HEK293 (cell line): ENCODE data around the gene SYNGR1.

Experiments used
- CTCF ChIA-PET: fragments of 350-600 bp; formaldehyde crosslinking; extraction: SDS; loops from one replicate; lab custom pipeline; 2021; ENCODE audit warnings: antibody characterized with exemption; lab: Yijun Ruan, JAX
- POLR2A ChIA-PET: fragments of 300-600 bp; formaldehyde crosslinking; extraction: SDS; loops from one replicate; lab custom pipeline; 2020; ENCODE audit warnings: antibody characterized with exemption, inconsistent platforms; lab: Yijun Ruan, JAX
- H3K27ac ChIP-seq: fragments of 200-500 bp; sonication (Bioruptor generic); 2 replicates; pipeline ENCODE4 v1.5.1; 2014; ENCODE audit warnings: low read depth, low read length, control low read depth, inconsistent platforms; ENCODE audit errors: extremely low read depth
- H3K36me3 ChIP-seq, 2 experiments: fragments of 200-500 bp in 1 of 2; sonication (Bioruptor generic) in 1 of 2; 1 replicate in 1 of 2; 2 replicates in 1 of 2; pipeline ENCODE4 v1.5.1; 2014 to 2017; ENCODE audit warnings: inconsistent platforms in 2 of 2, low read length in 2 of 2; ENCODE audit not compliant: control insufficient read depth in 2 of 2, insufficient read depth in 1 of 2
- H3K4me1 ChIP-seq: fragments of 200-500 bp; sonication (Bioruptor generic); 2 replicates; pipeline ENCODE4 v1.5.1; 2014; ENCODE audit warnings: mild to moderate bottlenecking, low read length, inconsistent platforms; ENCODE audit not compliant: control insufficient read depth, insufficient read depth
- H3K4me3 ChIP-seq: 2 replicates; pipeline ENCODE4 v1.5.1; 2011; ENCODE audit warnings: low read depth, mild to moderate bottlenecking, control low read depth, low read length, moderate library complexity
- H3K9me3 ChIP-seq: fragments of 200-500 bp; sonication (Bioruptor generic); 2 replicates; pipeline ENCODE4 v1.5.1; 2014; ENCODE audit warnings: low read depth, low read length, inconsistent platforms; ENCODE audit not compliant: control insufficient read depth, insufficient read depth
- MEIS1 ChIP-seq: sonication (generic); formaldehyde crosslinking; IDR thresholded peaks from 2 replicates; pipeline ENCODE4 v1.8.1; 2022; ENCODE audit warnings: missing genetic modification reagents, mild to moderate bottlenecking, borderline replicate concordance
- PRDM1 ChIP-seq: fragments of 450-650 bp; formaldehyde crosslinking; IDR thresholded peaks from 2 replicates; pipeline ENCODE4; 2016; ENCODE audit warnings: missing biosample characterization, missing genetic modification characterization
- SALL2 ChIP-seq: fragments of 450-650 bp; formaldehyde crosslinking; IDR thresholded peaks from 2 replicates; pipeline ENCODE4 v1.5.0; 2017; ENCODE audit warnings: missing biosample characterization, mild to moderate bottlenecking, missing genetic modification characterization, borderline replicate concordance
- SP7 ChIP-seq: fragments of 450-650 bp; formaldehyde crosslinking; IDR thresholded peaks from 2 replicates; pipeline ENCODE4 v1.5.1; 2016; ENCODE audit warnings: missing biosample characterization, missing genetic modification characterization
- ZIC2 ChIP-seq: fragments of 450-650 bp; formaldehyde crosslinking; IDR thresholded peaks from 2 replicates; pipeline ENCODE4 v1.5.1; 2016; ENCODE audit warnings: missing biosample characterization, missing genetic modification characterization
- ZNF114 ChIP-seq: fragments of 450-650 bp; formaldehyde crosslinking; IDR thresholded peaks from 2 replicates; pipeline ENCODE4 v1.5.0; 2017; ENCODE audit warnings: missing biosample characterization, missing genetic modification characterization
- ZNF121 ChIP-seq: fragments of 450-650 bp; formaldehyde crosslinking; IDR thresholded peaks from 2 replicates; pipeline ENCODE4 v1.5.1; 2016; ENCODE audit warnings: missing biosample characterization, missing genetic modification characterization
- ZNF132 ChIP-seq: fragments of 450-650 bp; formaldehyde crosslinking; IDR thresholded peaks from 2 replicates; pipeline ENCODE4 v1.5.1; 2017; ENCODE audit warnings: missing biosample characterization, missing genetic modification characterization, borderline replicate concordance
- ZNF148 ChIP-seq: fragments of 450-650 bp; formaldehyde crosslinking; IDR thresholded peaks from 2 replicates; pipeline ENCODE4 v1.5.0; 2017; ENCODE audit warnings: missing biosample characterization, missing genetic modification characterization, borderline replicate concordance
- ZNF2 ChIP-seq: fragments of 450-650 bp; formaldehyde crosslinking; IDR thresholded peaks from 2 replicates; pipeline ENCODE4 v1.5.1; 2016; ENCODE audit warnings: missing biosample characterization, missing genetic modification characterization
- ZNF311 ChIP-seq: fragments of 450-650 bp; formaldehyde crosslinking; IDR thresholded peaks from 2 replicates; pipeline ENCODE4 v1.5.1; 2017; ENCODE audit warnings: missing biosample characterization, missing genetic modification characterization, borderline replicate concordance
- ZNF366 ChIP-seq: fragments of 450-650 bp; formaldehyde crosslinking; conservative IDR thresholded peaks from 2 replicates; pipeline ENCODE4 v1.5.1; 2016; ENCODE audit warnings: missing biosample characterization, missing genetic modification characterization
- ZNF473 ChIP-seq: fragments of 450-650 bp; formaldehyde crosslinking; IDR thresholded peaks from 2 replicates; pipeline ENCODE4 v1.5.1; 2017; ENCODE audit warnings: missing biosample characterization, missing genetic modification characterization
- ZNF561 ChIP-seq: fragments of 450-650 bp; IDR thresholded peaks from 2 replicates; pipeline ENCODE4 v1.5.1; 2018; ENCODE audit warnings: missing biosample characterization, missing genetic modification characterization, borderline replicate concordance
- ZNF580 ChIP-seq: fragments of 450-650 bp; formaldehyde crosslinking; IDR thresholded peaks from 2 replicates; pipeline ENCODE4 v1.5.1; 2016; ENCODE audit warnings: missing biosample characterization, missing genetic modification characterization
- ZNF621 ChIP-seq: fragments of 450-650 bp; formaldehyde crosslinking; IDR thresholded peaks from 2 replicates; pipeline ENCODE4 v1.5.1; 2017; ENCODE audit warnings: missing biosample characterization, missing genetic modification characterization
- ZNF785 ChIP-seq: fragments of 450-650 bp; formaldehyde crosslinking; IDR thresholded peaks from 2 replicates; pipeline ENCODE4 v1.5.1; 2016; ENCODE audit warnings: missing biosample characterization, missing genetic modification characterization
- ZSCAN16 ChIP-seq: fragments of 450-650 bp; formaldehyde crosslinking; IDR thresholded peaks from 2 replicates; pipeline ENCODE4 v1.5.1; 2016; ENCODE audit warnings: missing biosample characterization, missing genetic modification characterization
- ZSCAN5A ChIP-seq: fragments of 450-650 bp; formaldehyde crosslinking; IDR thresholded peaks from 2 replicates; pipeline ENCODE4 v1.5.1; 2016; ENCODE audit warnings: missing biosample characterization, missing genetic modification characterization
- TF ChIP-seq, protein P1 (sequence below): fragments of 450-650 bp; formaldehyde crosslinking; IDR thresholded peaks from 2 replicates; pipeline ENCODE4 v1.5.1; 2016; ENCODE audit warnings: missing biosample characterization, missing genetic modification characterization, low read depth
- TF ChIP-seq, protein P2 (sequence below): sonication (generic); formaldehyde crosslinking; IDR thresholded peaks from 2 replicates; pipeline ENCODE4 v1.8.1; 2022; ENCODE audit warnings: mild to moderate bottlenecking, moderate library complexity, missing genetic modification reagents
- TF ChIP-seq, protein P3 (sequence below): fragments of 450-650 bp; formaldehyde crosslinking; IDR thresholded peaks from 2 replicates; pipeline ENCODE4 v1.5.1; 2016; ENCODE audit warnings: missing biosample characterization, missing genetic modification characterization

SYNGR1 gene

GRCh38 chr22:39325392-39325932 is 24.3 kb upstream of the SYNGR1 start:
- no peaks in the 10 kb centered on the region for H3K36me3 ChIP-seq
- no peak overlapping the region for H3K27ac ChIP-seq
- H3K9me3 ChIP-seq = no peaks in the 10 kb centered on the region
- H3K4me1 ChIP-seq = no peaks in the 10 kb centered on the region
- TF ChIP-seq ZNF785 (tag by site-specific recombination) (0 out of 2 replicates have a peak, but pooled peaks have one; percentile 23), MEIS1 (CRISPR knock-in tag) (no peak), ZNF132 (tag by site-specific recombination) (no peak), ZNF121 (tag by site-specific recombination) (no peak), ZNF311 (tag by site-specific recombination) (no peak; the same call in 1 of the 2 replicates), ZNF2 (tag by site-specific recombination) (no peak), ZSCAN16 (tag by site-specific recombination) (no peak), PRDM1 (peak; percentile 62), ZNF366 (tag by site-specific recombination) (peak; percentile 99), ZNF561 (tag by site-specific recombination) (no peak), ZNF621 (tag by site-specific recombination) (no peak), SALL2 (tag by site-specific recombination) (no peak), ZNF114 (tag by site-specific recombination) (no peak), ZNF473 (tag by site-specific recombination) (no peak), ZNF148 (peak; percentile 77)
- TF ChIP-seq, protein P1, sequence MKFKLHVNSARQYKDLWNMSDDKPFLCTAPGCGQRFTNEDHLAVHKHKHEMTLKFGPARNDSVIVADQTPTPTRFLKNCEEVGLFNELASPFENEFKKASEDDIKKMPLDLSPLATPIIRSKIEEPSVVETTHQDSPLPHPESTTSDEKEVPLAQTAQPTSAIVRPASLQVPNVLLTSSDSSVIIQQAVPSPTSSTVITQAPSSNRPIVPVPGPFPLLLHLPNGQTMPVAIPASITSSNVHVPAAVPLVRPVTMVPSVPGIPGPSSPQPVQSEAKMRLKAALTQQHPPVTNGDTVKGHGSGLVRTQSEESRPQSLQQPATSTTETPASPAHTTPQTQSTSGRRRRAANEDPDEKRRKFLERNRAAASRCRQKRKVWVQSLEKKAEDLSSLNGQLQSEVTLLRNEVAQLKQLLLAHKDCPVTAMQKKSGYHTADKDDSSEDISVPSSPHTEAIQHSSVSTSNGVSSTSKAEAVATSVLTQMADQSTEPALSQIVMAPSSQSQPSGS = no peak
- TF ChIP-seq, all 188 proteins: peak for 4
- no peak overlapping the region for H3K4me3 ChIP-seq
- CTCF ChIA-PET = interaction anchor here (0.6 to 1.7 kb wide), 3 partner anchors 15 to 91 kb away, joined by 3 to 5 read pairs (median 4); no protein-coding TSS in a partner anchor
- POLR2A ChIA-PET = no interaction called here

DNA sequence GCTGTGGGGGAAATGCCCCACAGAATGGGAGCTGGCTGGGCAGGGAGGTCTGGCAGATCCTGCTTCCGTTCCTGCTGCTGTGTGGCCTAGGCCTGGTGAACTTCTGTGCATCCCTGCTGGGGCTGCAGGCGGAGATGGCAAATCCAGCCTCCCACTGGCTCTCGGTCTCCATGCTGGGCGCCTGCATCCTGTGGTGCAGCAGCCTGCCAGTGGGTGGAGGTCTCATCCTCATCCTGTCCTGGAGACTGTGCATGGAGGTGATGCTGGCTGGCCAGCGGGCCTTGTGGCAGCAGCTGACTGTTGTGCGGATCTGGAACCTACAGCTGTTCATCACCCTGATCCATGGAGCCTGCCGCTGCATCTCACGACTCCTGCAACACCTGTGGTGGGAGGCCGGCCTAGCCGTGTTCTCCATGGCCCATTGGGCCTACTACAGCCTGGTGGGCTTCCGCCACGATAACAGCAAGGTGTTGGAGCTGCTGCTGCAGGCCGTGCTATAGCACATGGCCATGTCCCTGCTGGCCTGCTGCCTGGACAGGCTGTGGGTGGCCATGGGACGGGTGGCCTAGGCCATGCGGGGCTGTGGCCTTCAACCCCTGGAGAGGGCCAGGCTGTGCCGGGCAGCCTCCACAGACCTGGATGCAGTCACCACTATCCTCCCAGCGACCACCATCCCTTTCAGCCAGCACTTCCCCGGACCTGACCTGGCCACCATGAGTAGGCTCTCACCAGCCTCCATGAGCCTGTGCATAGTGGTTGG is 21.6 kb upstream of the SYNGR1 start:
- no peaks in the 10 kb centered on the region for H3K9me3 ChIP-seq
- ChIA-PET POLR2A (interaction anchor here (7.0 kb wide), 1 partner anchor 11 kb away, joined by 104 read pairs; the partner anchor contains the start of gene RPL3), CTCF (interaction anchor here (0.7 to 6.8 kb wide), 6 partner anchors 8 to 562 kb away, joined by 3 to 106 read pairs (median 4); no protein-coding TSS in a partner anchor)
- no peak overlapping the region for H3K27ac ChIP-seq
- H3K4me3 ChIP-seq = no peak overlapping the region
- no peaks in the 10 kb centered on the region for H3K36me3 ChIP-seq
- H3K4me1 ChIP-seq = no peaks in the 10 kb centered on the region
- TF ChIP-seq ZNF580 (tag by site-specific recombination) (no peak), ZSCAN5A (tag by site-specific recombination) (no peak), SP7 (tag by site-specific recombination) (no peak), ZIC2 (tag by site-specific recombination) (peak; percentile 97)
- TF ChIP-seq, protein P2, sequence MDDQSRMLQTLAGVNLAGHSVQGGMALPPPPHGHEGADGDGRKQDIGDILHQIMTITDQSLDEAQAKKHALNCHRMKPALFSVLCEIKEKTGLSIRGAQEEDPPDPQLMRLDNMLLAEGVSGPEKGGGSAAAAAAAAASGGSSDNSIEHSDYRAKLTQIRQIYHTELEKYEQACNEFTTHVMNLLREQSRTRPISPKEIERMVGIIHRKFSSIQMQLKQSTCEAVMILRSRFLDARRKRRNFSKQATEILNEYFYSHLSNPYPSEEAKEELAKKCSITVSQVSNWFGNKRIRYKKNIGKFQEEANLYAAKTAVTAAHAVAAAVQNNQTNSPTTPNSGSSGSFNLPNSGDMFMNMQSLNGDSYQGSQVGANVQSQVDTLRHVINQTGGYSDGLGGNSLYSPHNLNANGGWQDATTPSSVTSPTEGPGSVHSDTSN (CRISPR knock-in tag) = 0 out of 2 replicates have a peak, but pooled peaks have one; percentile 10
- TF ChIP-seq, protein P1 = no peak
- TF ChIP-seq, protein P3, sequence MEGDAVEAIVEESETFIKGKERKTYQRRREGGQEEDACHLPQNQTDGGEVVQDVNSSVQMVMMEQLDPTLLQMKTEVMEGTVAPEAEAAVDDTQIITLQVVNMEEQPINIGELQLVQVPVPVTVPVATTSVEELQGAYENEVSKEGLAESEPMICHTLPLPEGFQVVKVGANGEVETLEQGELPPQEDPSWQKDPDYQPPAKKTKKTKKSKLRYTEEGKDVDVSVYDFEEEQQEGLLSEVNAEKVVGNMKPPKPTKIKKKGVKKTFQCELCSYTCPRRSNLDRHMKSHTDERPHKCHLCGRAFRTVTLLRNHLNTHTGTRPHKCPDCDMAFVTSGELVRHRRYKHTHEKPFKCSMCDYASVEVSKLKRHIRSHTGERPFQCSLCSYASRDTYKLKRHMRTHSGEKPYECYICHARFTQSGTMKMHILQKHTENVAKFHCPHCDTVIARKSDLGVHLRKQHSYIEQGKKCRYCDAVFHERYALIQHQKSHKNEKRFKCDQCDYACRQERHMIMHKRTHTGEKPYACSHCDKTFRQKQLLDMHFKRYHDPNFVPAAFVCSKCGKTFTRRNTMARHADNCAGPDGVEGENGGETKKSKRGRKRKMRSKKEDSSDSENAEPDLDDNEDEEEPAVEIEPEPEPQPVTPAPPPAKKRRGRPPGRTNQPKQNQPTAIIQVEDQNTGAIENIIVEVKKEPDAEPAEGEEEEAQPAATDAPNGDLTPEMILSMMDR (tag by site-specific recombination) = peak; percentile 14; the same call in 1 of the 2 replicates
